GM03348 (cell line): ENCODE data around the gene GCNT1.
"Not testable (repeated sequence)": the region's sequence is repeated elsewhere in the genome, so short reads cannot be mapped to it uniquely, and the experiment has no call there.

Source experiments
- DNase-seq: peaks from one replicate; pipeline ENCODE4 v3.0.0; 2012; ENCODE audit warnings: low spot score

The GCNT1 gene

GRCh38 chr9:76443887-76444286 is 15.1 kb upstream of the GCNT1 start:
- no peak for DNase-seq

- DNase-seq, result no peak
Observed at GRCh38 chr9:76444322-76444929, 14.6 kb upstream of the GCNT1 start.

GRCh38 chr9:76445976-76446375 is 13.0 kb upstream of the GCNT1 start:
- no peak for DNase-seq

GRCh38 chr9:76448501-76448900 is 10.5 kb upstream of the GCNT1 start:
- DNase-seq, result no peak

- DNase-seq, result peak; percentile 84
Observed at GRCh38 chr9:76451234-76451633, 7.7 kb upstream of the GCNT1 start.

GRCh38 chr9:76452839-76453238 is 6.1 kb upstream of the GCNT1 start:
- DNase-seq, result no peak

- DNase-seq, result peak; percentile 52
Observed at GRCh38 chr9:76453785-76454184, 5.2 kb upstream of the GCNT1 start.

GRCh38 chr9:76454311-76454710 is 4.7 kb upstream of the GCNT1 start:
- no peak for DNase-seq

- DNase-seq, result peak; percentile 18
Observed at GRCh38 chr9:76456202-76456926, 2.6 kb upstream of the GCNT1 start.

GRCh38 chr9:76459694-76460635 is 983 bp downstream of the GCNT1 start:
- DNase-seq, result peak; percentile 73

GRCh38 chr9:76462126-76462525 is 3.1 kb downstream of the GCNT1 start:
- no peak for DNase-seq

GRCh38 chr9:76463211-76463610 is 4.2 kb downstream of the GCNT1 start:
- no peak for DNase-seq

GRCh38 chr9:76464706-76465105 is 5.7 kb downstream of the GCNT1 start:
- DNase-seq, result peak; percentile 22

- DNase-seq, result no peak
Observed at GRCh38 chr9:76465442-76466298, 6.7 kb downstream of the GCNT1 start.

- no peak for DNase-seq
Observed at GRCh38 chr9:76466299-76466605, 7.3 kb downstream of the GCNT1 start.

- DNase-seq, result no peak
Observed at GRCh38 chr9:76474419-76474818, 15.4 kb downstream of the GCNT1 start.

GRCh38 chr9:76475686-76476085 is 16.7 kb downstream of the GCNT1 start:
- no peak for DNase-seq

- DNase-seq, result not testable (repeated sequence)
Observed at GRCh38 chr9:76477818-76478217, 18.8 kb downstream of the GCNT1 start.

GRCh38 chr9:76478226-76478625 is 19.2 kb downstream of the GCNT1 start:
- no peak for DNase-seq

- DNase-seq, result not testable (repeated sequence)
Observed at GRCh38 chr9:76479337-76479736, 20.4 kb downstream of the GCNT1 start.

GRCh38 chr9:76486151-76486550 is 27.2 kb downstream of the GCNT1 start:
- DNase-seq, result no peak
